Measurements from ENCODE around the gene RNASE4. TPM values are rescaled to one million over a fixed set of nuclear protein-coding genes. Genes with fewer than 3 reads are reported as not detected.
"Not testable (repeated sequence)": the region's sequence is repeated elsewhere in the genome, so short reads cannot be mapped to it uniquely, and the experiment has no call there.

The RNASE4 gene
- total and polyA plus RNA-seq, 2 donors: 1.7 to 25.4 TPM

GRCh38 chr14:20726121-20726520 is 41.8 kb downstream of the RNASE4 start:
- not testable (repeated sequence) for H3K36me3 ChIP-seq (ENCODE audit: control insufficient read depth in 2 of 2, insufficient read depth in 2 of 2, low read length in 1 of 2); DNase-seq (ENCODE audit: low read depth in 6 of 9, low spot score in 9 of 9); H3K9me3 ChIP-seq (ENCODE audit: control insufficient read depth in 2 of 2, insufficient read depth in 1 of 2, low read length in 1 of 2); H3K4me3 ChIP-seq (ENCODE audit: low read length in 2 of 2); H3K4me1 ChIP-seq (ENCODE audit: control insufficient read depth in 2 of 2, insufficient read depth in 2 of 2, low read length in 2 of 2)
- peak overlapping the region in 1 of 2 donors; percentile 21 for H3K27ac ChIP-seq (ENCODE audit: low read depth in 1 of 2, low read length in 1 of 2)
- WGBS: 80% methylated on average over 3 of the region's 3 CpGs
- H3K27me3 ChIP-seq (ENCODE audit: control insufficient read depth in 2 of 2, insufficient read depth in 1 of 2, low read length in 1 of 2): peaks cover 12 to 32% of the 10 kb centered on the region in 2 donors

GRCh38 chr14:20726531-20726930 is 42.2 kb downstream of the RNASE4 start:
- peak overlapping the region in 1 of 2 donors; percentile 21 for H3K27ac ChIP-seq (ENCODE audit: low read depth in 1 of 2, low read length in 1 of 2)
- no peak overlapping the region for H3K4me3 ChIP-seq (ENCODE audit: low read length in 2 of 2)
- WGBS: 92% methylated on average over 1 of the region's 1 CpG

GRCh38 chr14:20730891-20731290 is 46.5 kb downstream of the RNASE4 start:
- Histone ChIP-seq H3K9me3 (ENCODE audit: control insufficient read depth in 2 of 2, insufficient read depth in 1 of 2, low read length in 1 of 2) (no peaks in the 10 kb centered on the region), H3K4me1 (ENCODE audit: control insufficient read depth in 2 of 2, insufficient read depth in 2 of 2, low read length in 2 of 2) (no peaks in the 10 kb centered on the region), H3K27ac (ENCODE audit: low read depth in 1 of 2, low read length in 1 of 2) (no peak overlapping the region), H3K27me3 (ENCODE audit: control insufficient read depth in 2 of 2, insufficient read depth in 1 of 2, low read length in 1 of 2) (no peaks in the 10 kb centered on the region), H3K4me3 (ENCODE audit: low read length in 2 of 2) (no peak overlapping the region), H3K36me3 (ENCODE audit: control insufficient read depth in 2 of 2, insufficient read depth in 2 of 2, low read length in 1 of 2) (no peaks in the 10 kb centered on the region)
- 82% methylated on average over 6 of the region's 6 CpGs for WGBS
- no peak for DNase-seq (ENCODE audit: low read depth in 6 of 9, low spot score in 9 of 9)

More at GRCh38 chr14:20726531-20726930, 42.2 kb downstream of the RNASE4 start:
- no peaks in the 10 kb centered on the region for H3K4me1 ChIP-seq (ENCODE audit: control insufficient read depth in 2 of 2, insufficient read depth in 2 of 2, low read length in 2 of 2)
- no peaks in the 10 kb centered on the region for H3K9me3 ChIP-seq (ENCODE audit: control insufficient read depth in 2 of 2, insufficient read depth in 1 of 2, low read length in 1 of 2)
- DNase-seq (ENCODE audit: low read depth in 6 of 9, low spot score in 9 of 9): no peak
- H3K36me3 ChIP-seq (ENCODE audit: control insufficient read depth in 2 of 2, insufficient read depth in 2 of 2, low read length in 1 of 2): no peaks in the 10 kb centered on the region
- H3K27me3 ChIP-seq (ENCODE audit: control insufficient read depth in 2 of 2, insufficient read depth in 1 of 2, low read length in 1 of 2): peaks cover 12 to 32% of the 10 kb centered on the region in 2 donors

GRCh38 chr14:20732477-20732876 is 48.1 kb downstream of the RNASE4 start:
- no peaks in the 10 kb centered on the region for H3K36me3 ChIP-seq (ENCODE audit: control insufficient read depth in 2 of 2, insufficient read depth in 2 of 2, low read length in 1 of 2)
- no peak overlapping the region for H3K27ac ChIP-seq (ENCODE audit: low read depth in 1 of 2, low read length in 1 of 2)
- H3K9me3 ChIP-seq (ENCODE audit: control insufficient read depth in 2 of 2, insufficient read depth in 1 of 2, low read length in 1 of 2): no peaks in the 10 kb centered on the region
- 97% methylated on average over 5 of the region's 5 CpGs for WGBS
- H3K4me1 ChIP-seq (ENCODE audit: control insufficient read depth in 2 of 2, insufficient read depth in 2 of 2, low read length in 2 of 2): no peaks in the 10 kb centered on the region
- no peak overlapping the region for H3K4me3 ChIP-seq (ENCODE audit: low read length in 2 of 2)
- no peak for DNase-seq (ENCODE audit: low read depth in 6 of 9, low spot score in 9 of 9)
- no peaks in the 10 kb centered on the region for H3K27me3 ChIP-seq (ENCODE audit: control insufficient read depth in 2 of 2, insufficient read depth in 1 of 2, low read length in 1 of 2)

- Histone ChIP-seq H3K4me1 (ENCODE audit: control insufficient read depth in 2 of 2, insufficient read depth in 2 of 2, low read length in 2 of 2) (no peaks in the 10 kb centered on the region), H3K4me3 (ENCODE audit: low read length in 2 of 2) (no peak overlapping the region), H3K9me3 (ENCODE audit: control insufficient read depth in 2 of 2, insufficient read depth in 1 of 2, low read length in 1 of 2) (no peaks in the 10 kb centered on the region), H3K36me3 (ENCODE audit: control insufficient read depth in 2 of 2, insufficient read depth in 2 of 2, low read length in 1 of 2) (no peaks in the 10 kb centered on the region), H3K27ac (ENCODE audit: low read depth in 1 of 2, low read length in 1 of 2) (no peak overlapping the region), H3K27me3 (ENCODE audit: control insufficient read depth in 2 of 2, insufficient read depth in 1 of 2, low read length in 1 of 2) (no peaks in the 10 kb centered on the region)
- 75% methylated on average over 6 of the region's 6 CpGs for WGBS
- no peak for DNase-seq (ENCODE audit: low read depth in 6 of 9, low spot score in 9 of 9)
Observed at GRCh38 chr14:20732979-20733635, 48.7 kb downstream of the RNASE4 start.

- Histone ChIP-seq H3K27ac (ENCODE audit: low read depth in 1 of 2, low read length in 1 of 2) (no peak overlapping the region), H3K27me3 (ENCODE audit: control insufficient read depth in 2 of 2, insufficient read depth in 1 of 2, low read length in 1 of 2) (no peaks in the 10 kb centered on the region), H3K36me3 (ENCODE audit: control insufficient read depth in 2 of 2, insufficient read depth in 2 of 2, low read length in 1 of 2) (no peaks in the 10 kb centered on the region), H3K4me1 (ENCODE audit: control insufficient read depth in 2 of 2, insufficient read depth in 2 of 2, low read length in 2 of 2) (no peaks in the 10 kb centered on the region), H3K4me3 (ENCODE audit: low read length in 2 of 2) (no peak overlapping the region), H3K9me3 (ENCODE audit: control insufficient read depth in 2 of 2, insufficient read depth in 1 of 2, low read length in 1 of 2) (no peaks in the 10 kb centered on the region)
- 84% methylated on average over 6 of the region's 6 CpGs for WGBS
- no peak for DNase-seq (ENCODE audit: low read depth in 6 of 9, low spot score in 9 of 9)
Observed at GRCh38 chr14:20733684-20734429, 49.5 kb downstream of the RNASE4 start.

- Histone ChIP-seq H3K27ac (ENCODE audit: low read depth in 1 of 2, low read length in 1 of 2) (no peak overlapping the region), H3K4me1 (ENCODE audit: control insufficient read depth in 2 of 2, insufficient read depth in 2 of 2, low read length in 2 of 2) (no peaks in the 10 kb centered on the region)
Observed at GRCh38 chr14:20734430-20734806, 50.1 kb downstream of the RNASE4 start.

GRCh38 chr14:20738292-20738691 is 53.9 kb downstream of the RNASE4 start:
- not testable (repeated sequence) for H3K4me1 ChIP-seq (ENCODE audit: control insufficient read depth in 2 of 2, insufficient read depth in 2 of 2, low read length in 2 of 2); H3K36me3 ChIP-seq (ENCODE audit: control insufficient read depth in 2 of 2, insufficient read depth in 2 of 2, low read length in 1 of 2); H3K9me3 ChIP-seq (ENCODE audit: control insufficient read depth in 2 of 2, insufficient read depth in 1 of 2, low read length in 1 of 2); H3K27me3 ChIP-seq (ENCODE audit: control insufficient read depth in 2 of 2, insufficient read depth in 1 of 2, low read length in 1 of 2); H3K4me3 ChIP-seq (ENCODE audit: low read length in 2 of 2); H3K27ac ChIP-seq (ENCODE audit: low read depth in 1 of 2, low read length in 1 of 2); DNase-seq (ENCODE audit: low read depth in 6 of 9, low spot score in 9 of 9)
- 98% methylated on average over 7 of the region's 7 CpGs for WGBS

More at GRCh38 chr14:20734430-20734806, 50.1 kb downstream of the RNASE4 start:
- no peaks in the 10 kb centered on the region for H3K9me3 ChIP-seq (ENCODE audit: control insufficient read depth in 2 of 2, insufficient read depth in 1 of 2, low read length in 1 of 2)
- H3K27me3 ChIP-seq (ENCODE audit: control insufficient read depth in 2 of 2, insufficient read depth in 1 of 2, low read length in 1 of 2): no peaks in the 10 kb centered on the region
- DNase-seq (ENCODE audit: low read depth in 6 of 9, low spot score in 9 of 9): no peak
- H3K36me3 ChIP-seq (ENCODE audit: control insufficient read depth in 2 of 2, insufficient read depth in 2 of 2, low read length in 1 of 2): no peaks in the 10 kb centered on the region
- no peak overlapping the region for H3K4me3 ChIP-seq (ENCODE audit: low read length in 2 of 2)
- 78% methylated on average over 4 of the region's 4 CpGs for WGBS

- Histone ChIP-seq H3K4me3 (ENCODE audit: low read length in 2 of 2) (no peak overlapping the region), H3K36me3 (ENCODE audit: control insufficient read depth in 2 of 2, insufficient read depth in 2 of 2, low read length in 1 of 2) (no peaks in the 10 kb centered on the region), H3K27ac (ENCODE audit: low read depth in 1 of 2, low read length in 1 of 2) (no peak overlapping the region), H3K27me3 (ENCODE audit: control insufficient read depth in 2 of 2, insufficient read depth in 1 of 2, low read length in 1 of 2) (no peaks in the 10 kb centered on the region), H3K4me1 (ENCODE audit: control insufficient read depth in 2 of 2, insufficient read depth in 2 of 2, low read length in 2 of 2) (no peaks in the 10 kb centered on the region), H3K9me3 (ENCODE audit: control insufficient read depth in 2 of 2, insufficient read depth in 1 of 2, low read length in 1 of 2) (no peaks in the 10 kb centered on the region)
- no peak for DNase-seq (ENCODE audit: low read depth in 6 of 9, low spot score in 9 of 9)
- WGBS: 95% methylated on average over 4 of the region's 4 CpGs
Observed at GRCh38 chr14:20742132-20742531, 57.8 kb downstream of the RNASE4 start.

Measured in thymus (tissue), 11 donors.